ENCODE results near the gene MTFMT.

- TF ChIP-seq, protein P1, sequence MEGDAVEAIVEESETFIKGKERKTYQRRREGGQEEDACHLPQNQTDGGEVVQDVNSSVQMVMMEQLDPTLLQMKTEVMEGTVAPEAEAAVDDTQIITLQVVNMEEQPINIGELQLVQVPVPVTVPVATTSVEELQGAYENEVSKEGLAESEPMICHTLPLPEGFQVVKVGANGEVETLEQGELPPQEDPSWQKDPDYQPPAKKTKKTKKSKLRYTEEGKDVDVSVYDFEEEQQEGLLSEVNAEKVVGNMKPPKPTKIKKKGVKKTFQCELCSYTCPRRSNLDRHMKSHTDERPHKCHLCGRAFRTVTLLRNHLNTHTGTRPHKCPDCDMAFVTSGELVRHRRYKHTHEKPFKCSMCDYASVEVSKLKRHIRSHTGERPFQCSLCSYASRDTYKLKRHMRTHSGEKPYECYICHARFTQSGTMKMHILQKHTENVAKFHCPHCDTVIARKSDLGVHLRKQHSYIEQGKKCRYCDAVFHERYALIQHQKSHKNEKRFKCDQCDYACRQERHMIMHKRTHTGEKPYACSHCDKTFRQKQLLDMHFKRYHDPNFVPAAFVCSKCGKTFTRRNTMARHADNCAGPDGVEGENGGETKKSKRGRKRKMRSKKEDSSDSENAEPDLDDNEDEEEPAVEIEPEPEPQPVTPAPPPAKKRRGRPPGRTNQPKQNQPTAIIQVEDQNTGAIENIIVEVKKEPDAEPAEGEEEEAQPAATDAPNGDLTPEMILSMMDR (IDR thresholded peaks at IDR 0.05): peak; percentile 29 to 66 (median 51)
- no peak for TF ChIP-seq POLR2A (IDR thresholded peaks at IDR 0.05)
Measured at GRCh38 chr15:65032801-65033537, 3.5 kb upstream of the MTFMT start.

All from adrenal gland (tissue), 5 donors.